OCI-M1 (cell line): Measurements from ENCODE around the gene CASZ1.

ENCODE experiments used
- DNase-seq: peaks from one replicate; lab custom pipeline; 2025; lab: John Stamatoyannopoulos, UW

The CASZ1 gene, protein sequence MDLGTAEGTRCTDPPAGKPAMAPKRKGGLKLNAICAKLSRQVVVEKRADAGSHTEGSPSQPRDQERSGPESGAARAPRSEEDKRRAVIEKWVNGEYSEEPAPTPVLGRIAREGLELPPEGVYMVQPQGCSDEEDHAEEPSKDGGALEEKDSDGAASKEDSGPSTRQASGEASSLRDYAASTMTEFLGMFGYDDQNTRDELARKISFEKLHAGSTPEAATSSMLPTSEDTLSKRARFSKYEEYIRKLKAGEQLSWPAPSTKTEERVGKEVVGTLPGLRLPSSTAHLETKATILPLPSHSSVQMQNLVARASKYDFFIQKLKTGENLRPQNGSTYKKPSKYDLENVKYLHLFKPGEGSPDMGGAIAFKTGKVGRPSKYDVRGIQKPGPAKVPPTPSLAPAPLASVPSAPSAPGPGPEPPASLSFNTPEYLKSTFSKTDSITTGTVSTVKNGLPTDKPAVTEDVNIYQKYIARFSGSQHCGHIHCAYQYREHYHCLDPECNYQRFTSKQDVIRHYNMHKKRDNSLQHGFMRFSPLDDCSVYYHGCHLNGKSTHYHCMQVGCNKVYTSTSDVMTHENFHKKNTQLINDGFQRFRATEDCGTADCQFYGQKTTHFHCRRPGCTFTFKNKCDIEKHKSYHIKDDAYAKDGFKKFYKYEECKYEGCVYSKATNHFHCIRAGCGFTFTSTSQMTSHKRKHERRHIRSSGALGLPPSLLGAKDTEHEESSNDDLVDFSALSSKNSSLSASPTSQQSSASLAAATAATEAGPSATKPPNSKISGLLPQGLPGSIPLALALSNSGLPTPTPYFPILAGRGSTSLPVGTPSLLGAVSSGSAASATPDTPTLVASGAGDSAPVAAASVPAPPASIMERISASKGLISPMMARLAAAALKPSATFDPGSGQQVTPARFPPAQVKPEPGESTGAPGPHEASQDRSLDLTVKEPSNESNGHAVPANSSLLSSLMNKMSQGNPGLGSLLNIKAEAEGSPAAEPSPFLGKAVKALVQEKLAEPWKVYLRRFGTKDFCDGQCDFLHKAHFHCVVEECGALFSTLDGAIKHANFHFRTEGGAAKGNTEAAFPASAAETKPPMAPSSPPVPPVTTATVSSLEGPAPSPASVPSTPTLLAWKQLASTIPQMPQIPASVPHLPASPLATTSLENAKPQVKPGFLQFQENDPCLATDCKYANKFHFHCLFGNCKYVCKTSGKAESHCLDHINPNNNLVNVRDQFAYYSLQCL (N-terminal part only)

GRCh38 chr1:10796029-10796944 is at the start of gene CASZ1:
Gene CASZ1 (minus strand): TSS chr1:10796646. CDS start chr1:10693889, 102,757 bp downstream.
- peak; percentile 56 for DNase-seq

DNA sequence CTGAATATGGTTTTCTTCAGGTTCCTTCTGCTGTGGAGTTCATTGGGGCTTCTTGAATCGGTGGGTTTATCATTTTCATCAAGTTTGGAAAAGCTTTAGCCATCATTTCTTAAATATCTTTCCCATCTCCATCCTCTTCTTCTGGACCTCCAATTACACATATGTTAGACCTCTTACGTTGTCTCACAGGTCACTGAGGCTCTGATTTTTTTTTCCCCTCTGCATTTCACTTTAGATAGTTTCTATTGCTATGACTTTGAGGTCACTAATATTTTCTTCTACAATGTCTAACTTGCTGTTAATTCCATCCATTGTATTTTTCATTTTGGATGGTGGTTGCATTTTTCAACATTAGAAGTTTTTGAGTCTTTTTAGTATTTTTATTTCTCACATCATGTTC is 47.3 kb upstream of the CASZ1 start:
- DNase-seq, result no peak

GRCh38 chr1:10841118-10841517 is 44.7 kb upstream of the CASZ1 start:
- no peak for DNase-seq

GRCh38 chr1:10839188-10839770 is 42.8 kb upstream of the CASZ1 start:
- no peak for DNase-seq

DNA sequence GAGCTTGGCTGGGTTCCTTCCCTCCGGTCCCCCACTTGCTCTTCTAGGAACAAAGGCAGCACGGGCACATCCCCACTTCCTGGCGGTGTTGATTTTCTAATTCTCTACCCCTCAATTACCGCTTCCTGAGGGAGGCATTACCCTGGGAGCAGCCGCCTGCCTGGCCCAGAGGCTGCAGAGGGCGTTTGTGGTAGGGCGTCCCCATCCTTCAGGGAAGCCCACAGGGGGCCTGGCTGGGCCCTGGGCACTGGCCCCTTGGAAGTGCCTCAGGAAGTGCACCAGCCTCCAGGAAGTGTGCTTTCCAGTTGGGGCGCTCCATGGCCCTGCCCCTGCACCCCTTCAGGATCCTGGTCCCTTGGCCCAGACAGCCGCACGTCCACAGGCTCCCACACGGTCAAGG is 42.1 kb upstream of the CASZ1 start:
- DNase-seq, result no peak

- no peak for DNase-seq
Measured at GRCh38 chr1:10836726-10837125, 40.3 kb upstream of the CASZ1 start.

DNA sequence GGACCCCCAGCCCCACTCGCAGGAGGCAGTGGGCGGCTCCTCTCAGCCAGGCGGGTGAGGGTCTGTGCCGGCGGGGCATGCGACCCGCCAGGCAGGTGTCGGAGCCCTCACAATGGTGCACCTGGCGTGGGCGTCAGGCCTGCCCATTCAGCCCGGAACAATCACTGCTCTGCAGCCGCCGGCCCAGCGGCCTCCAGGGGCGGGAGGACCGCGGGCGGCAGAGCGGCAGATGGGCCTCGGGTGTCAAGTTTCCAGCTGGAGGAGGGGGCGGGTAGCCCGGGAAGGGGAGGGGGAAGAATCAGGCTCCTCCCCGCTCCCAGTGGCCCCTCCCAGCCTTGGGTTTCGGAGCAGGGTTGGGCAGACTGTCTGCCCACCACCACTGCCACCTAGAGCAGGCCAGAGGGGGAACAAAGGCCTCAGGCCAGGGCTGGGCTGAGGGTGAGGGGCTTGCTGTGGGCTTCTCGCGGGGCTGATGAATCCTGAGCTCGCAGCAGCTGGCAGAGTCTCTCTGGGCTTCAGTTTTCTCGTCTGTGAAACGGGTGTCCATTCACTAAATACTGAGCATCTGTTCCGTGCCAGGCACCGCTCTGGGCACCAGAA is 39.5 kb upstream of the CASZ1 start:
- peak; percentile 59 for DNase-seq

GRCh38 chr1:10835421-10835820 is 39.0 kb upstream of the CASZ1 start:
- DNase-seq, result no peak

- DNase-seq, result no peak
Measured at GRCh38 chr1:10834770-10835412, 38.4 kb upstream of the CASZ1 start.

DNA sequence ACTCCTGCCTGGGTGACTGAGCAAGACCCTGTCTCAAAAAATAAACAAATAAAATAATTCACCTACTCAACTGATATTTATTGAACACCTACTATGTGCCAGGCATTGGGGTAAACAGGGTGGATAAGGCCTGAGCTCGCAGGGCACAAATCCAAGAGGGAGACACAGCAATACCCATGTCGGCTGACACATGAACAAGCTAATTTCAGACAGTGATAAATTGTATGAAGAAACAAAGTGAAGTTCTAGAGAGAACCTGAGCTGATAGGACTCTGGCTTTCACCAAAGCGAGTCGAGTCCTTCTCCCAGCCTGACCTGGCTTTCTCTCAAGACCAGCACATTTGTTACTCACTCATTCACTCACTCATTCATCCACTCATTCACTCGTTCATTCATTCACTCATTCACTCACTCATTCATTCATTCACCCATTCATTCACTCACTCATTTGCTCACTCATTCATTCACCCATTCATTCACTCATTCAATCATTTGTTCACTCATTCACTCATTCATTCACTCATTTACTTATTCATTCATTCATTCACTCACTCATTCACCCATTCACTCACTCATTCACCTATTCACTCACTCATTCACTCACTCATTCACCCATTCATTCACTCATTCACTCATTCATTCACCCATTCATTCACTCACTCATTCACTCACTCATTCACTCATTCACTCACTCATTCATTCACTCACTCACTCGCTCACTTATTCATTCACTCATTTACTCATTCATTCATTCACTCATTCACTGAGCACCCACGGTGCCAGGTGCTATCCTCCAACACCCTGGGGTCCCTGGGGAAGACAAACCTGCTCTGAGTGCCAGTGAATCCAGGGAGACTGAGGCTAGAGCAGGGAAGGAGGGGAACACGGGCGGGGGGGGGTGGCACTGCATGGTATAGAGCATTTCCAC is 37.4 kb upstream of the CASZ1 start:
- DNase-seq, result no peak

- DNase-seq, result no peak
Measured at GRCh38 chr1:10832703-10833102, 36.3 kb upstream of the CASZ1 start.

DNA sequence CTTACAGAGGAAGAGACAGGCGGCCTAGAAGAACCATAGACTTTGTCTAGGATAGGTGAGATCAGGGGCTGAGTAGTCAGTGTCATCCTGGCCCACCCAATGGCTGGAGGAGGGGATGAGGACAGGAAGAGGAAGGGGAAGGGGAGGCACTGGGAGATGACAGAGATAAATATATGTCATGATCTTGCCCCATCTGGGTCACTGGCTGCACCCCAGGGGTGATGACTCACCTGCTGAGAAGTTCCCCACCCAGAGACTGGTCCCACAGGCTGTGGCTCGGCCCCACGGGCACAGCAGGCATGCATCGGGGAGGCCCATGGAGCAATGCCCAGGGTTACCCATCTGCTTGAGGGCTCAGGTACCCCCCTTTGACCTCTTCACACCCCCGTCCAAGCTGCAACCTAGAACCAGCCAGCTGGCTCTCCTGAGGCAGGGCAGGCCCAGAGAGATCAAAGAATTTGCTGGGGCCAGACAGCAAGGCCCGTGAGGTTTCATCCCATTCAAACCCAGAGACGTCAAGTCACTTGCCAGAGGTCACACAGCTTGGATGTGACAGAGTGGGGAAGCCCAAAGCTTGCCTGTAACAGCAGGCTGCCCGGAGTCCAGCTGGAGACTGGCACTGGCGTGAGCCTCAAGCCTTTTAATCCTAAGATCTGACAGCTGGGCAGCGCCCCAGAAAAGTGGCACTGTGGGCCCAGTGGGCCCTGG is 34.7 kb upstream of the CASZ1 start:
- DNase-seq, result no peak

- DNase-seq, result no peak
Measured at GRCh38 chr1:10829965-10830515, 33.6 kb upstream of the CASZ1 start.

DNA sequence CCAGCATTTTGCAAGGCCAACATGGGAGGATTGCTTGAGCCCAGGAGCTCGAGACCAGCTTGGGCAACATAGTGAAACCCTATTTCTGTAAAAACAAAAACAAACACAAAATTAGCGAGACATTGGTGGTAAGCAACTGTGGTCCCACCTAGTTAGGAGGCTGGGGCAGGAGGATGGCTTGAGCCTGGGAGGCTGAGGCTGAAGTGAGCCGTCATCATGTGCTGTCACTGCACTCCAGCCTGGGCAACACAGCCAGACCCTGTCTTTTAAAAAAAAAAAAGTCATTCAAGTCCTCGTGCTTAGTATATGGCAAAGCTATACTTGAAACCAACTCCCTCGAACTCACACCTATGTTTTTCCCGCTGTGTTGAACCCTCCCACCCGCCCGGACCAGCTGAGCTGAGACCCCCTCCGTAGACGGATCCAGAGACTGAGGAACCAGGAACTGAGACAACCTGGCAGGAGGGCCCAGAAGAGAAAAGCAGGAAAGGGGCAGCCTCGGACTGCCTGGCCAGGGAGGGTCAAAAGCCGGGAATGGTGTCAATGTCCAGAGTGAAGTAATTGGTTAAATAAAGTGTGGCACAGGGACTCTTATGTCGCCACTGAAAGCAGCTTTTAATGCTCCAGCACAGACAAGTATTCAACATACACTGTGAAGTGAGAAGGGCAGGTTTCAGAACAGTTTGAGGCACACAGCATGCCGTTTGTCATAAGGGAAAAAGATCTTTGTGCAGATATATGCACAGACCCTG is 32.8 kb upstream of the CASZ1 start:
- no peak for DNase-seq

DNA sequence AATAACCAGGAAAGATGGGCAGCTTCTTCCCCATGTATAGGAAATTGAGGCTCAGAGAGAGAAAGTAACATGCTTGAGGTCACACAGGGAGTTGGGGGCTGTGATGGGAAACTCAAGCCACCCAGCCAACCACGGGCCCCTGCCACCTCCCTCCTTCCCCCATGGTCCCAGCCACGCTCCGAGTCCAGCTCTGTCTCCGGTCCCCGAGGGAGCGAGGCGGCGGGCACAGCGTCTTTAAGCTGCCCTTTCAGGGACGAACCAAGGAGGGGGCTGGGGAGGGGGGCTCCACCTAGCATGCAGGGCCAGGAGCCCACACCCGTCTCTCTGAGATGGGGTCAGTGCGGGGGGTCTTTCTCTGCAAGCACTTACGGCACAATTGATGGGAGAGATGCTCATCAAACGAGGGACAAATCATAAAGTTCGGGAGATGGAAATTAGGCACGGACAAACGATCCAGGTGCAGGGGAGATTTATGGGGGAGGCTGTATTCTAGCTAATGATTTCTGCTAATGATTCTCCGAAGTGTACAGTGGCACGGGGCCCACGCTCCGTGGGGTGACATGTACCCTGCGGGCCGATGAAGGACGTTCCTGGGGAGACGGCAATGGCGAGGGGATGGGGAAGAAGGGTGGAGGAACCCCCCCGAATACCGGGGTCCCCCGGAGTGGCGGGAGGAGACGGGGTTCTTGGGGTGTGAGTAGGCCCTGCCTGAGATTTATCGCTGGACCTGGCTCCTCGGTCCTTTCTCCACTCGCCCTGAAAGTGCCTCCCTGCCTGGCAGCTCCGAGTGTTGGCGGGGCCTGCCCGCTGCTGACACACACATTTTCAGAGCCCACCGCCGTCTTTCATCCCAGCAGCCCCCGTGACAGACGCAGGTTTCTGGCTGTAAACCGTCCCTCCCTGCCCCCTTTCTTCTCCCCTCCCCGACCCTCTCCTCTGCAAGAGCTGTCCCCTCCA is 31.2 kb upstream of the CASZ1 start:
- DNase-seq, result no peak

DNA sequence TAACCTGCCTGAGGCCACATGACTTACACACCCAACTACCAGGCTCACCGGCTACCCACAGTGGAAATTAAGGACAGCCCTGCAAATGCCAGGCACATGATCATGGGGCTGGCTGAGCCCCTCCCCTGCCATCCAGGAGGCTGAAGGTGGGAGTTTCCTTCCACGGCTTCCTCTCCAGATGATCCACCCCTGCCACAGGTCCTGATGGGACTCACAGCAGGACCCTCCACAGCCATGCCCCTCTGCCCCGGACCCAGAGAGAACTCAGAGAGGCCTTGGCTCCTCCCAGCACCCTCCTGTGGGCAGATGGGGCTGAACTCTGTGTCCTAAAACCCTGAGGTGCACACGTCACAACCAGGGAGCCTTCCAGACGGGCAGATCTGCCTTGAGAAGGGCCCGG is 29.1 kb upstream of the CASZ1 start:
- no peak for DNase-seq
